ENCODE data around the gene LSAMP. TPM values are rescaled to one million over a fixed set of nuclear protein-coding genes. Genes with fewer than 3 reads are reported as not detected.

Gene LSAMP
- total RNA-seq, 2 donors from 2014 or later: 1.7 to 2.1 TPM

DNA sequence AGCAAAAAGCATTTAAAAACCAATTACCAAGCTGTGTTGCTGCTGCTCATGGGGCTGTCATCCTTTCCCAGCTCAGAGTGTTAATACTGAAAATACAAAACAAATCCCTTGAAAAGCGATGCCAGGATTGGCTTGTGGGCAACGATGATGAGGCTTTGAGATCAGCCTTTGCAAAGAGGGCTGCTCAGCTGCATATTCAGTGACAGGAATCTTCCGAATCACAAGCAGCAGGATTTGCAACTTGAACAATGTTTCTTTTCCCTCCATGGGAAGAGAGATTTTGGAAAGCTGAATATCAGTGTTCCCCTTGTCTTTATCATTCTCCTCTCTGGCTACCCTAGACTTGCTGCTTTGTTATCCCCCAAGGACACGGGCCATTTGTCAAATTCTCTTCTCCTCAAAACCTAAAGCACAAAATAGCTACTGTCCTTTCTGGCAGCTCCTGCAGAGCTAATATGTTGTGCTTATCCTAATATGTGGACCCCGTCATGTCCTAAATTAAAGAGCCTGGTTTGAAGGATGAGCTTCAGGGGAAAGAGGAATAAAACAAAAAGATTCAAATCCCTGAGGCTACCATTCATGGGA, 446.2 kb downstream of the LSAMP start:
- H3K4me3 ChIP-seq: no peak overlapping the region
- no peak for DNase-seq (ENCODE audit: low spot score)
- no peaks in the 10 kb centered on the region for H3K27me3 ChIP-seq
- H3K36me3 ChIP-seq: no peaks in the 10 kb centered on the region
- TF ChIP-seq, protein P1, sequence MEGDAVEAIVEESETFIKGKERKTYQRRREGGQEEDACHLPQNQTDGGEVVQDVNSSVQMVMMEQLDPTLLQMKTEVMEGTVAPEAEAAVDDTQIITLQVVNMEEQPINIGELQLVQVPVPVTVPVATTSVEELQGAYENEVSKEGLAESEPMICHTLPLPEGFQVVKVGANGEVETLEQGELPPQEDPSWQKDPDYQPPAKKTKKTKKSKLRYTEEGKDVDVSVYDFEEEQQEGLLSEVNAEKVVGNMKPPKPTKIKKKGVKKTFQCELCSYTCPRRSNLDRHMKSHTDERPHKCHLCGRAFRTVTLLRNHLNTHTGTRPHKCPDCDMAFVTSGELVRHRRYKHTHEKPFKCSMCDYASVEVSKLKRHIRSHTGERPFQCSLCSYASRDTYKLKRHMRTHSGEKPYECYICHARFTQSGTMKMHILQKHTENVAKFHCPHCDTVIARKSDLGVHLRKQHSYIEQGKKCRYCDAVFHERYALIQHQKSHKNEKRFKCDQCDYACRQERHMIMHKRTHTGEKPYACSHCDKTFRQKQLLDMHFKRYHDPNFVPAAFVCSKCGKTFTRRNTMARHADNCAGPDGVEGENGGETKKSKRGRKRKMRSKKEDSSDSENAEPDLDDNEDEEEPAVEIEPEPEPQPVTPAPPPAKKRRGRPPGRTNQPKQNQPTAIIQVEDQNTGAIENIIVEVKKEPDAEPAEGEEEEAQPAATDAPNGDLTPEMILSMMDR (IDR thresholded peaks at IDR 0.05): no peak
- H3K27ac ChIP-seq: no peak overlapping the region
- no peaks in the 10 kb centered on the region for H3K9me3 ChIP-seq
- no peaks in the 10 kb centered on the region for H3K4me1 ChIP-seq

DNA sequence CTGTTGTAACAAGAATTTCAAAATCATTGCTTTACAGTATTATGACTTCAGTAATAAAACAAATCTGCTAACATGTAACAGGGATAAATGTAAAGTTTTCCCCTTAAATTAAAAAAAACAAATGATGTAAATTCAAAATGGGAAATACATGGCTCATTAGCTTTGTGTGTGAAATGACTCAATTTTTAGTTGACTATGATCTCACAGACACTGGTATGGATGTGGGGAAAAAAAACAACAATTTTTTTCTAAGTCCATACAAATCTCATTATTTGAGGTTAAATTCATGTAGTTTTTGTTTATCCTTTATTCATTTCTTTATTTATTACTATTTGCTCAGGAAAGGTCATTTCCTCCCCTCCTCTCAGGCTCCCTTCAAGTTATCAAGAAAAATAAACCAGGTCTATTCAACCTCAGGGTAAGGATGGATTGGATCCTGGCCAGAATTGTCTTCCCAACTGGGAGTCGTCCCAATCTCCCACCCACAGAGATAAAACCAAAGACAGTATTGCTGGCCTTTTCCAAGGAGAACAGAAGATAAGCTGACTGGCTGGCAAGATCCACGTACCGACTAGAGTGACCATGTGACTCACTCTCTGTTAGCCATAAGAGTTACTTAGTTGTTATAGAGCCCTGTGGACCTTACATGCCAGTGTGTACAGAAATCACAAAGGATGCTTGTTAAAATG, 448.7 kb downstream of the LSAMP start:
- no peaks in the 10 kb centered on the region for H3K9me3 ChIP-seq
- H3K27ac ChIP-seq: no peak overlapping the region
- H3K4me3 ChIP-seq: no peak overlapping the region
- H3K36me3 ChIP-seq: no peaks in the 10 kb centered on the region
- TF ChIP-seq, protein P1 (IDR thresholded peaks at IDR 0.05): no peak
- DNase-seq (ENCODE audit: low spot score): no peak
- H3K4me1 ChIP-seq: no peaks in the 10 kb centered on the region
- no peaks in the 10 kb centered on the region for H3K27me3 ChIP-seq

DNA sequence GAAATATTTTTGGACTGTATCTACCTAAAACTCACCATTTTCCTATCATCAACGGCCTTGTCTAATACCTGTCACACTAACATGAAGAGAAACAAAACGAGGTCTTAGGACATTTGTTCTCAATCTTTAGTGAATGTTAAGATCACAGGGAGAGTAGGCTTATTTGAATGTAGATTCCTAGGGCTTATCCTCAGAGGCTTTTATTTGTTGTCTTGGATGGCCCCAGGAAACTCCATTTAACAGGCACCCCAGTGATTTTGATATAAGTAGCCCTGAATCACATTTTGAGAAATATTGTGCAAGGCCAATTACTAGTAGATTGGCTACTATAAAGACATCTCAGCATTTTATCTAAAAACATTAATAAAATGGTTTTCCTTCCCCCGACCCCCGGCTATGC, 454.6 kb downstream of the LSAMP start:
- Histone ChIP-seq H3K9me3 (no peaks in the 10 kb centered on the region), H3K4me1 (no peaks in the 10 kb centered on the region), H3K27ac (no peak overlapping the region), H3K27me3 (no peaks in the 10 kb centered on the region), H3K4me3 (no peak overlapping the region), H3K36me3 (no peaks in the 10 kb centered on the region)
- no peak for DNase-seq (ENCODE audit: low spot score)
- TF ChIP-seq, protein P1 (IDR thresholded peaks at IDR 0.05): no peak

DNA sequence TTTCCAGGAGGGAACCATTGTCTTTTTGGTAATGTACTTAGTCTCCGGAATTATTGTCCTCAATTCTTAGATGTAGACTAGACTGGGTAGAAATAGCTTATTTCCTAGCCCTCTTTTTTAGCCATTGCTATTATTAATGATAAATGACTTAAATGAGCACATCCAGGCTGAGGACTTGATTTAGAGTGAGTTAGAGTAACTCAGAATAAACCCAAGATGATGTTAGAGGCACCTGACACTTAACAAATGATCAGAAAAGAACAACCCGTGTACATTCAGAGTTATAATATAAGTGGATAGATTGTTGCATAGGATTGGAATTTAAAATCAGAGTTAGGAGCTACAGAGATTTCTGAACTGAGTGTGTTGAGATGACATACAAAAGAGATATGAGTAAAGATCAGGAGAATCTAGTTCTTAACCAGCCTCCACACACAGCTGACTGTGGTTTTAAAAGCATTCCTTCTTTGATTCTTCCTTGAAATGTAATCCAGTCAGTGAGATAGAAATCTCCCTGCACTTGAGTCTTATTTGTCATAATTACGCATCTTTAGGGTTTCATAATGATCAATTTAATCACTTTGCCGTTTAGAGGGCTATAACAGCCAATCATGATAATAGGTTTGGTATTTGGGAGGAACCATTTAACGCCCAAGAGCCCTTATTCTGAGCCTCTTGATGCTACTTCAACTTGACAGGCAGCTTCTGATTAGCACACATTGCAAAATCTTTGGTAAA, 455.4 kb downstream of the LSAMP start:
- DNase-seq (ENCODE audit: low spot score): no peak

DNA sequence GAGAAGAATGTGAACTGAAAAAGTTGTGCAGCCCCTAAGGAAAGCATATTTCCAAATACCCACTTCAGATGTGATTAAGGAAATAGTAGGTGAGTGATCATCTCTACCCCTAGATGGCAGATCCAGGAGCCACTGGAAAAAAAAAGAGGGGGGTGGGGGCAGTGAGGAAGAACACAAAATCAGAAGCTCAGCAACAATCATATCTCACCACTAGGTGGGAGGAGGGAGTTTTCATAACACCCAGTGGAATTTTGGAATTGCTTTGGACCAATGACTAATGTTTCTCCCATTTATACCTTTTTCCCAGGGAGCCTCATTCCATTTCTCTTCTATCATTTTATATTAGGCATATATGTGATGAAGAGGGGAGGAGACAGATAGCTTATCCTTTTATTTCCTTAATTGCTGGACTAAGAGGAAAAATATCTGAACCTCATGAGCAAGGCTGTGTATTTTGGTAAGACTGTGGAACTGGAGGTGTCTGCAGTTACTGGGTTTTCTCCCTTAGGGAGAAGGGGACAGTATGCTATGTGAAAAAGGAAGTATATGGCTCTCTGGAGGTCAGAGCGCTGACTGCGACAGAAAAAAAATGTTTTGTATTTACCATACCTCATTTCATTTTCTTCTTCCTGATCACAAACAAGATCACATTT, 458.6 kb downstream of the LSAMP start:
- TF ChIP-seq, protein P1 (IDR thresholded peaks at IDR 0.05): no peak
- DNase-seq (ENCODE audit: low spot score): no peak
- no peaks in the 10 kb centered on the region for H3K36me3 ChIP-seq

More for the DNA sequence above, 455.4 kb downstream of the LSAMP start:
- H3K27ac ChIP-seq: no peak overlapping the region
- H3K36me3 ChIP-seq: no peaks in the 10 kb centered on the region
- H3K4me3 ChIP-seq: no peak overlapping the region
- TF ChIP-seq, protein P1 (IDR thresholded peaks at IDR 0.05): no peak
- H3K27me3 ChIP-seq: no peaks in the 10 kb centered on the region
- no peaks in the 10 kb centered on the region for H3K4me1 ChIP-seq
- H3K9me3 ChIP-seq: no peaks in the 10 kb centered on the region

More for the DNA sequence above, 458.6 kb downstream of the LSAMP start:
- H3K27me3 ChIP-seq: no peaks in the 10 kb centered on the region
- H3K27ac ChIP-seq: no peak overlapping the region
- no peaks in the 10 kb centered on the region for H3K9me3 ChIP-seq
- no peaks in the 10 kb centered on the region for H3K4me1 ChIP-seq
- no peak overlapping the region for H3K4me3 ChIP-seq

Data from right atrium auricular region (tissue), 2 donors.